Fibroblast of lung (primary cell): ENCODE measurements around the gene AFAP1L1. TPM values are rescaled to one million over a fixed set of nuclear protein-coding genes. Genes with fewer than 3 reads are reported as not detected.

ENCODE experiments used
- DNase-seq, 2 donors: peaks; one replicate each; pipeline versions ENCODE4 v3.0.0 to v3.0.0-alpha.2; 2010; ENCODE audit warnings: low read depth in 2 of 2
- H2AFZ ChIP-seq: 2 replicates; pipeline ENCODE4 v1.5.1; 2012; ENCODE audit warnings: low read length, control low read depth, inconsistent platforms
- H3K27ac ChIP-seq: 2 replicates; pipeline ENCODE4 v1.5.1; 2011; ENCODE audit warnings: low read length, control low read depth; ENCODE audit not compliant: insufficient read depth
- H3K27me3 ChIP-seq: 2 replicates; pipeline ENCODE4 v1.5.1; 2011; ENCODE audit warnings: mild to moderate bottlenecking, low read length; ENCODE audit not compliant: control insufficient read depth, insufficient read depth
- H3K36me3 ChIP-seq: 2 replicates; pipeline ENCODE4 v1.5.1; 2011; ENCODE audit warnings: low read length; ENCODE audit not compliant: control insufficient read depth, insufficient read depth
- H3K4me1 ChIP-seq: 2 replicates; pipeline ENCODE4 v1.5.1; 2011; ENCODE audit warnings: low read length; ENCODE audit not compliant: control insufficient read depth, insufficient read depth; ENCODE audit errors: extremely low read depth
- H3K4me2 ChIP-seq: 2 replicates; pipeline ENCODE4 v1.5.1; 2011; ENCODE audit warnings: low read length, control low read depth; ENCODE audit not compliant: insufficient read depth; ENCODE audit errors: extremely low read depth
- H3K4me3 ChIP-seq, 4 experiments: fragments of 200-600 bp in 1 of 4; sonication (generic) in 1 of 4; replicated peaks in 1 of 4; 2 replicates each; pipeline ENCODE4 v1.5.1; 2011 to 2016; ENCODE audit warnings: low read length in 4 of 4, low read depth in 3 of 4, mild to moderate bottlenecking in 3 of 4, control low read depth in 2 of 4, inconsistent platforms in 1 of 4, mixed read lengths in 1 of 4; ENCODE audit not compliant: insufficient read depth in 1 of 4; ENCODE audit errors: control extremely low read depth in 1 of 4
- H3K79me2 ChIP-seq: 2 replicates; pipeline ENCODE4 v1.5.1; 2012; ENCODE audit warnings: mild to moderate bottlenecking, low read length, inconsistent platforms; ENCODE audit not compliant: control insufficient read depth, insufficient read depth
- H3K9ac ChIP-seq: 2 replicates; pipeline ENCODE4 v1.5.1; 2011; ENCODE audit warnings: mild to moderate bottlenecking, low read length, control low read depth; ENCODE audit not compliant: insufficient read depth
- H3K9me3 ChIP-seq: 2 replicates; pipeline ENCODE4 v1.5.1; 2012; ENCODE audit warnings: low read depth, low read length; ENCODE audit not compliant: control insufficient read depth, insufficient read depth
- H4K20me1 ChIP-seq: 2 replicates; pipeline ENCODE4 v1.5.1; 2011; ENCODE audit warnings: low read length; ENCODE audit not compliant: control insufficient read depth, insufficient read depth; ENCODE audit errors: extremely low read depth
- CTCF ChIP-seq, 2 donors: IDR thresholded peaks in 1 of 2; conservative IDR thresholded peaks in 1 of 2; 1 replicate in 1 of 2; 2 replicates in 1 of 2; pipeline ENCODE4 v1.5.1; 2011 to 2012; ENCODE audit warnings: low read length in 2 of 2, control low read depth in 1 of 2, inconsistent platforms in 1 of 2, low read depth in 1 of 2, mild to moderate bottlenecking in 1 of 2
- EZH2 ChIP-seq: IDR thresholded peaks from 2 replicates; pipeline ENCODE4 v1.5.1; 2012; ENCODE audit warnings: low read length, control low read depth, mild to moderate bottlenecking; ENCODE audit errors: missing control alignments
- polyA plus RNA-seq, 2 donors: library from polyadenylated mRNA; depleted of rRNA in 1 of 2; stranded (reverse) in 1 of 2; unstranded in 1 of 2; fragments of >200 nt; gene quantifications; 2 replicates each; pipeline ENCODE4 v1.2.1, GENCODE V29; 2011 to 2012; ENCODE audit warnings: missing spikeins in 1 of 2
- total RNA-seq: library from RNA; depleted of rRNA; stranded (reverse); fragments of >200 nt; gene quantifications from 2 replicates; pipeline ENCODE4 v1.2.1, GENCODE V29; 2014

The AFAP1L1 gene
- total and polyA plus RNA-seq, 2 donors (not counting 1 experiment from before 2014, with no cell fraction given) = 3.0 to 7.1 TPM

GRCh38 chr5:149262315-149262714, 9.3 kb upstream of the AFAP1L1 start:
- Histone ChIP-seq H3K27me3 (no peaks in the 10 kb centered on the region), H3K4me1 (peaks cover 6% of the 10 kb centered on the region), H3K9me3 (no peaks in the 10 kb centered on the region), H2AFZ (no peak overlapping the region), H4K20me1 (no peaks in the 10 kb centered on the region), H3K4me2 (no peak overlapping the region), H3K4me3 (no peak overlapping the region), H3K27ac (no peak overlapping the region), H3K9ac (no peak overlapping the region), H3K79me2 (no peaks in the 10 kb centered on the region), H3K36me3 (peaks cover 5% of the 10 kb centered on the region)
- peak in 1 of 2 donors; percentile 12 for DNase-seq
- no peak for TF ChIP-seq CTCF (conservative IDR thresholded peaks at IDR 0.05 in 1 of 2, IDR thresholded peaks at IDR 0.05 in 1 of 2; ENCODE audit: low read depth in 1 of 2, low read length in 2 of 2)
- TF ChIP-seq EZH2 = no peak

GRCh38 chr5:149264439-149265067, 7.1 kb upstream of the AFAP1L1 start:
- Histone ChIP-seq H3K9me3 (no peaks in the 10 kb centered on the region), H3K4me1 (no peaks in the 10 kb centered on the region), H3K27ac (no peak overlapping the region), H2AFZ (no peak overlapping the region), H3K9ac (no peak overlapping the region), H3K36me3 (peaks cover under 1% of the 10 kb centered on the region), H3K79me2 (no peaks in the 10 kb centered on the region), H3K27me3 (no peaks in the 10 kb centered on the region), H3K4me2 (no peak overlapping the region), H4K20me1 (no peaks in the 10 kb centered on the region), H3K4me3 (no peak overlapping the region)
- TF ChIP-seq CTCF (conservative IDR thresholded peaks at IDR 0.05 in 1 of 2, IDR thresholded peaks at IDR 0.05 in 1 of 2; ENCODE audit: low read depth in 1 of 2, low read length in 2 of 2) = peak in 1 of 2 donors; percentile 42
- no peak for TF ChIP-seq EZH2
- no peak for DNase-seq

DNA sequence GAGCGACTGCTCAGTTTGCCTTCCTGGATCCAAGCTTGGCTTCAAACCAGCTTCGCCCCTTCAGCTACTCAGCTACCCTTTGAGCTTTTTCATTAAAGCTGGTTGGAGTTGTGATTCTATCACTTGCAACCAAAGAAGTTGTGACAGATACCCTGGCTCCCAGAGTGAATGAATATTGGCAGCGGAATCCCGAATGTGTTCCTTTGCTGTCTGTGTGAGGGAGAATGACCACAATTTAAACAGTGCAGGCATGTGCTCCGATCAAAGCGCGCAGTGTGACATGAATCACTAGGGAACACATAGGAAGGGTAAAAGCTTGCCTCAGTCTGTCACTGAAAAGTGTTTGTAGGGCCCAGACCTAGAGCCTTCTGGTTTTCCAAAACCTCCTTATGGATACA, 6.6 kb upstream of the AFAP1L1 start:
- no peaks in the 10 kb centered on the region for H3K27me3 ChIP-seq
- no peak overlapping the region for H3K9ac ChIP-seq
- no peak overlapping the region for H3K4me2 ChIP-seq
- TF ChIP-seq EZH2 (no peak), CTCF (conservative IDR thresholded peaks at IDR 0.05 in 1 of 2, IDR thresholded peaks at IDR 0.05 in 1 of 2; ENCODE audit: low read depth in 1 of 2, low read length in 2 of 2) (no peak)
- H3K4me3 ChIP-seq = no peak overlapping the region
- no peaks in the 10 kb centered on the region for H3K36me3 ChIP-seq
- H4K20me1 ChIP-seq = no peaks in the 10 kb centered on the region
- no peaks in the 10 kb centered on the region for H3K9me3 ChIP-seq
- H3K27ac ChIP-seq = no peak overlapping the region
- H3K4me1 ChIP-seq = no peaks in the 10 kb centered on the region
- H3K79me2 ChIP-seq = no peaks in the 10 kb centered on the region
- no peak overlapping the region for H2AFZ ChIP-seq
- DNase-seq = peak in 1 of 2 donors; percentile 2
